Glomerular visceral epithelial cell (primary cell): ENCODE data around the gene TLX2.
A peak's percentile ranks its signal among the peaks of the same experiment; 100 is the strongest.
"Not testable (repeated sequence)": the region's sequence is repeated elsewhere in the genome, so short reads cannot be mapped to it uniquely, and the experiment has no call there.

ENCODE experiments used
- DNase-seq: peaks from one replicate; pipeline ENCODE4 v3.0.0-alpha.2; 2016; ENCODE audit errors: extremely low spot score

TLX2 gene

DNA sequence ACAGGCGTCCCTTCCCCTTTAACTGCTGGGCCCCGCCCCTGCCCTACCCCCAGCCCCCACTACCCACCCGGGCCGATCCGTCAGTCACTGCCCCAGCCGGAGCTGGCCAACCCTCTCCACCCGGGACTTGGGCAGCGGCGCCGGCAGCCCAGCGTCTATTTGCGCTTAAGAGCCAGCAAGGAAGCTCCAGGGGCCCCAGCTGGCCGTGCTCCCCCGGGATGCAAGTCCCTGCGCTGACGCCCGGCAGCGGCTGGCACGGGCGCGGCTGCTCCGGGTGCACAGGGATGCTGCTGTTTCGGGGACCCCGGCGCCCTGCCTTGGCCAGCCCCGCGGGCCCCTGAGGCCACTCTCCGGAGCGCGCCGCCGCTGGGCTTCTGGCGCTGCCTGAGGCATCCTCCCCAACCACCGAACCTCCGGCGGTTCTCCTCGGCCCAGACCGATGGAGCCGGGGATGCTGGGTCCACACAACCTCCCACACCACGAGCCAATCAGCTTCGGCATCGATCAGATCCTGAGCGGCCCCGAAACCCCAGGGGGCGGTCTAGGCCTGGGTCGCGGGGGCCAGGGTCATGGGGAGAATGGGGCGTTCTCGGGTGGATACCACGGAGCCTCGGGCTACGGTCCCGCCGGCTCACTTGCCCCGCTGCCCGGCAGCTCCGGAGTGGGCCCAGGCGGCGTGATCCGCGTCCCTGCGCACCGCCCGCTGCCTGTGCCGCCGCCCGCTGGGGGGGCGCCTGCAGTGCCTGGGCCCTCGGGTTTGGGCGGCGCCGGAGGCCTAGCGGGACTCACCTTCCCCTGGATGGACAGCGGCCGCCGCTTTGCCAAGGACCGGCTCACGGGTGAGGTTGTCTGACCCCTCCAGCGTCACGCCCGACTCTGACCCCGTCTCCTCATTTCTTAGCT is at the start of gene TLX2:
TSS of gene TLX2 (plus strand) at position 83 of the 903 bp plus-strand sequence. CDS start at position 440, 357 bp downstream.
- peak; percentile 14 for DNase-seq

DNA sequence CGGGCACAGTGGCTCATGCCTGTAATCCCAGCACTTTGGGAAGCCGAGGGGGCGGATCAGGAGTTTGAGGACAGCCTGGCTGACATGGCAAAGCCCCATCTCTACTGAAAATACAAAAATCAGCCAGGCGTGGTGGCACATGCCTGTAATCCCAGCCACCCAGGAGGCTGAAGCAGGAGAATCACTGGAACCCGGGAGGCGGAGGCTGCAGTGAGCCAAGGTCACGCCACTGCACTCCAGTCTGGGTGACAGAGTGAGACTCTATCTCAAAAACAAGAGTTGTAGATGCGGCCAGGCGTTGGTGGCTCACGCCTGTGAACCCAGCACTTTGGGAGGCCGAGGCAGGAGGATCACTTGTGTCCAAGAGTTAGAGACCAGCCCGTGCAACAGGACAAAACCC is 43.5 kb upstream of the TLX2 start:
- DNase-seq: not testable (repeated sequence)

DNA sequence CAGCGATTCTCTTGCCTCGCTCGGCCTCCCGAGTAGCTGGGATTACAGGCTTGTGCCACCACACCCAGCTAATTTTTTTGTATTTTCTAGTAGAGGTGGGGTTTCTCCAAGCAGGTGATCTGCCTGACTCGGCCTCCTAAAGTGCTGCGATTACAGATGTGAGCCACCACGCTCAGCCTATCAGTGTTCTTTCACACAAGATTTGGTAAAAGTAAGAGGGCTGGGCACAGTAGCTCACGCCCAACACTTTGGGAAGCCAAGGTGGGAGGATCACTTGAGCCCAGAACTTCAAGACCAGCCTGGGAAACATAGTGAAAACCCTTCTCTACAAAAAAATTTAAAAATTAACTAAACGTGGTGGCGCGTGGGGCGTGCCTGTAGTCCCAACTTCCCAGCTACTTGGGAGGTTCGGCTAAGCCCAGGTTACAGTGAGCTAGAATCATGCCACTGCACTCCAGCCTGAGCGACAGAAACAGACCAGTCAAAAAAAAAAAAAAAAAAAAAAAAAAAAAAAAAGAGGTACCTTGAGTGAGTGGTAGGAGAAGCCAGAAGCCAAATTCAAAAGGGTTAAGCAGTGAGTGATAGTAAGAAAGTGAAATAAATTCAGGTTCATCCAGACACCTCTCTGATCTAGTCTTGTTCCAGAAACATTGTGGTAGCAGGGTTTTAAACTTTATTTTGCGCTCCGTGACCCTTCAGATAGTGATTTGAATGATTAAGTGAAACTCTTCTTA is 42.8 kb upstream of the TLX2 start:
- no peak for DNase-seq

DNA sequence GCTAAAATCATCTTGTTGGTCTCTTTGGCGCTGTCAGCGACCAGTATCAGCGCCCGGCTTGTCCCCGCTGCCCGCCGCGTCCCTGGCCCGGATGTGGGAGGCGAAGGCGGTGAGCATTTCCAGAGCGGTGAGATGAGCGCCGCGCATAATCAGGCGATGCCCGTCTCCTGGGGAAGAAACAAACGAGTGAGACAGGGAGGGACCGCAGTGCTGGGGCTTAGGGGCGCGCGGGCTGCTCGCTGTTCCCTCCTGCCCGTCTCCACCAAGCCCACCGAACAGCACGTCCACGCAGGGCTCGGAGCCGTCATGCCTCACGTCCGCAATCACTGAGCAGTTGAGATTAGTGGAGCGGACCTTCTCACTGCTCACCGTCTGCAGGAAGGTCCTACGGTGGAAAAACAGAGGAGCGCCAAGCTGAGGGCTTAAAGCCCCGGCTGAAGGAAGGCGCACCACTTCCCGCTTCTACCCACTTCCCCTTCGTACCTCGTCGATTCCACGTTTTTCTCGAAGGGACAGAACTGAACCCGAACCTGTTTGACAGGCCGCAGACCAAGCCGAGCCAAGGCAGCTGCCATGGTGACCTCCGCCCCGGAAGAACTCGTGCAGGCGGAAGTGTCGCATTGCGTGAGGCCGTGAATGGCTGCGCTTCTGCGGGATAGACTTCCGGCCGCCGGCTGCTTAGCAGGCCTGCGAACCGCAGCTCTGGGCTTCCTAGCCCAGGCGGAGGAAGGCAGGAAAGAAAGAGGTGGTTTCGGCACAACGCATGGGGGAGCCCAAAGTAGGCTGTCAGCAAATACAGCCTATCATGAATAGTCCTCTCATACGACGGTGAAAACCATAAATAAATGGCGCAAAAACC is 41.9 kb upstream of the TLX2 start, which contains the start of gene MRPL53:
TSS of gene MRPL53 (minus strand) at position 595 of the 859 bp plus-strand sequence. CDS start at position 575, 20 bp downstream.
- peak; percentile 92 for DNase-seq

DNA sequence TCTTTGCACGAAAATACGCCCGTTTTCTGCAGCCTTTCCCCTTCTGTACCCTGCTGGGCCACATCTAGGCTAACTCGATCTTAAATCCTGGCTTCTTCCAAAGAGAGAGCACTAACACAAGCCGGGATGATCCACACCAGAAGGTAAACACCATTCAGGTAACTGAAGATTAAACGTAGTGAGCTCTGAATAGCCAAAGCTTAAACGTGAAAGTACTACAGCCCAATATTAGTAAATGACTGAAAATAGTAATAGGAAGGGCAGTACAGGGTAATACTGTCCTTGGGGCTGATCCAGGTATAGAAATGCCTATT is 41.3 kb upstream of the TLX2 start:
- no peak for DNase-seq

DNA sequence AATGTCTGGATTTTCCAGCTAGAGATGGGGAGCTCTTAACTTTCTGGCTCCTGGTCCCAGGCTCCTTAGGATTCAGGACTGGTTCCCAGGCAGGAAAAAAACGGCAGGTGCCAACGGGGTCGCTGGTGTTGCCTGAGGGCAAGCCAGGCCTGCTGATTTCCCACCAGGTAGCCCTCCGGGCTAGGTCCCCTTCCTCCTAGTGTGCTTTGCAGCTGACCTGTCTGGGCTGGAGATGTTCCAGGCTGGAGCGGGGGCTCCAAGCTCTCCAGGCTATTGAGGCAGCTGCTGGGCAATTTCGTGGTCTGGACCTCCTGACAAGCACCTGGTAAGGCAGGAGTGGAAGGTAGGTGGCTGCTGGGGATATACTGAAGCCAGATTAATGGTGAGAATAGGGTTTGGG is 39.8 kb upstream of the TLX2 start:
- no peak for DNase-seq

DNA sequence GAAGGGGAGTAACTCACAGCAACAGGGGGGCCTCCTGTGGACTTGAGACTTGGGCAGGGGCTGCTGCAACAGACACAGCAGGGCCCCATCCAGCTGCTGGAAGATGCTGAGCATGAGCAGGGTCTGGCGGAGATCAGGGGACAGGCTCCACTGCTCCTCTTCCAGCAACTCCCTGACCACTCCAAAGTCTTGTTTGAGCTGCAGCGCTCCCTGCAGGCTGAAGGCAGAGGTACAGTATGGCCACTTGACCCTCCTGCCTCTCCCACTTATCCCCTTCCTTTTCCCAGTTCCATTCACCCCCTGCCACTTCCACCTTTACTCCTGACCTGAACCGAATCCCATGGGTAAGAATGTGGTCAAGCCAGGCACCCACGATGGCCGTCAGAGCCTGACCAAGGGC is 39.4 kb upstream of the TLX2 start:
- DNase-seq: no peak

DNA sequence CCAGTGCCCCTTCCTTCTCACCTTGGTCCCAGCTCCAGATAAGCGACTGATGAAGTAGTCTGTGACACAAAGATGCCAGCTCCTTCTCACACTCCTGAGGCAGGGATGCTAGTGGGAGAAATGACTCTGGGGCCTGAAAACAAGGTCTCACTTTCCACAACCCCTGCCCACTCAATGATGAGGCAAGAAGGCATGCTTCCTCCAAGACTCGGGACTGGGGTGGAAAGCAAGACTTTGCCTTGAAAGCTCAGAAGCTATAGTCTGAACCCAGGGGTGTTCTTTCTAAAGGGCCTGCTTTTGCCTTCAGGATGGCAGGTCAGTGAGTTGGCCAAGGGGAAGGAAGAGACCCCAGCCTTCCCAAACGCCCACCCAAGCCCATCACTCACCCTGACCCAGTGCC is 32.8 kb upstream of the TLX2 start:
- DNase-seq: no peak

DNA sequence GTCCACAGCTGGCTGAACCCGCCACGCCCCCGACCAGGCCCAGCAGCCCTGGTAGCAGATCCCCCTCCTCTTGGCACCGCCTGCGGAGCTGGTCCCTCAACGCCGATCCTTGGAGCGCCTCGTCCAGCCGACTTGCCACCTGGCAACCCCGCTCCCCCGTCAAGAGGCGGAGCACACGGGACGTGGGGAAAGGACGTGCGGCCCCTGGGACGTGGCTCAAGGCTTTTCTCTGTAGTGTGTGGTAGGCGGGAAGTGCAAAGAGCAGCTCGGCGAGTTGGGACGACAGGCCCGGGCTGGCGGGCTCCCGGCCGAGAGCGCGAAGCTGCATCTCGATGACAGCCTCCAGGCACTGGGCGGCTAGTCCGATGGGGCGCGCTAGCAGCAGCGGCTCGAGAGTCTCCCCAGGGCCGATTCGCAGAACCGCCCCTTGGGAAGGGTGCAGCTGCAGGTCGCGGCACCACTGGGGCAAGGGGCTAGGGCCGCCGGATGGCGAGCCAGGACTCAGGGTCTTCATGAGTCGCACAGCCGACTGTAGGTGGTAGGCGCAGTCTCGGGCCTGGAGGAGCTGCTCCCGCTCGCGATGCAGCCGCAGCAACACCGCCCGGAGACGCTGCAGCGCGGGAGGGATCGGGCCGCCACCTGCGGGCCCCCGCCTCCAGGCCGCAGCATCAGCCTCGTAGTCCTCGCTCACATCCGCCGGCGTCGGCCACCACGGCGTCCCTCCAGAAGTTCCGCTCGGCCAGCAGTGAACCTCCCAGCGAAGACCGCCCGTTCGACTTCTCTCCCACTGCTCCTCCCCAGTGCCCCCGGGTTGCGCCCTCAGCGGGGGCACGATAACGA is 32.1 kb upstream of the TLX2 start:
- no peak for DNase-seq

DNA sequence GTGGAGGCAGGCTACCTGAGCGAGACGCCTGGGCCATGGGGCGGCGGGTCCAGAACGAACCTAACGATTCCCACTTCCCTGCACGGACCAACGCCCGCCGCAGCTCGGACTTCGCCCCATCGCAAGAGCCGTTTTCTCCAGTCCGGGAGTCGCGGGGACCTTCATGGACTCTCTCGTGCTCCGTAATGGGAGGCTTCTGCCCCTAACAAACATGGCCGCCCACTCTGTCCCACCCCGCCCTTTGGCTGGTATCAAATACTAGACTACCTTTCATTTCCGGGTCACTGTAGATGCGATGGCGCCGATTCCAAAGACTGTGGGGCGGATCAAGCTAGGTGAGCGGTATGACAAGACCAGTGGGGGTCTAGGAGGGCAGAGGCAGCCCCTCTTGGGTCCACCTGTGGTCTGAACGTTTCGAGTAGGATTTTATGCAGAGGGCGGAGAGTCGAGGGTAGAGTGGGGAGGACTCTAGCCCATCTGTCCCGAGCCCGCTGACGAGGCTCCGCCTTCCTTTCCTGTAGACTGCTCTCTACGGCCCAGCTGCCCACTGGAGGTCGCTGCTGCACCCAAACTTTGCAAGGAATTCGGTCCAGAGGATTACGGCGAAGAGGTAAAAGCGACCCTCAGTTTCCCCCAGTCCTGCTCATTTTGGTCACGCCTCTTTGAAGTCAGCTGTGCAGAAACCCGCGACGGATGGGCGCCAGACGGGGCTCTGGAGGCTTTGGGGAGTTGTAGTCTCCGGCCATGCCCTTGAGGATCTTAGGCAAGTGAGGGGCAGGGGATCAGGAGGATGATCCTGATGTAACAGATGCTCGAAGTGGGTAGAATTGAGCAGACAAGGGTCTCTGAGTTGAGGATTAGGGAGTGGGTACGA is 31.2 kb upstream of the TLX2 start, which contains the start of the genes CCDC142 and TTC31:
TSS of gene CCDC142 (minus strand) at position 198 of the 874 bp plus-strand sequence. CDS start at position 37, 161 bp downstream.
TSS of gene TTC31 (plus strand) at position 281 of the 874 bp plus-strand sequence. CDS start at position 296, 15 bp downstream.
- DNase-seq: peak; percentile 89

DNA sequence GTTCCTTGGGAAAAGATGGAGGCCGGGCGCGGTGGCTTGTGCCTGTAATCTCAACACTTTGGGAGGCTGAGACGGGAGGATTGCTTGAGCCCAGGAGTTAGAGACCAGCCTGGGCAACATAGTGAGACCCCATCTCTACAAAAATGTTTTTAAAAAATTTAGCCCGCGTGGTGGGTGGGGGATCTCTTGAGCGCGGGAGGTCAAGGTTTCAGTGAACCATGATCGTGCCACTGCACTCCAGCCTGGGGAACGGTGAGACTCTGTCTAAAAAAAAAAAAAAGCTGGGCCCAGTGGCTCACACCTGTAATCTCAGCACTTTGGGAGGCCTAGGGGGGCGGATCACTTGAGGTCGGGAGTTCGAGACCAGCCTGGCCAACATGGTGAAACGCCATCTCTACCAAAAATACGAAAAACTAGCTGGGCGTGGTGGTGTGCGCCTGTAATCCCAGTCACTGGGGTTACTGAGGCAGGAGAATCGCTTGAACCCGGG is 30.5 kb upstream of the TLX2 start:
- DNase-seq: not testable (repeated sequence)

DNA sequence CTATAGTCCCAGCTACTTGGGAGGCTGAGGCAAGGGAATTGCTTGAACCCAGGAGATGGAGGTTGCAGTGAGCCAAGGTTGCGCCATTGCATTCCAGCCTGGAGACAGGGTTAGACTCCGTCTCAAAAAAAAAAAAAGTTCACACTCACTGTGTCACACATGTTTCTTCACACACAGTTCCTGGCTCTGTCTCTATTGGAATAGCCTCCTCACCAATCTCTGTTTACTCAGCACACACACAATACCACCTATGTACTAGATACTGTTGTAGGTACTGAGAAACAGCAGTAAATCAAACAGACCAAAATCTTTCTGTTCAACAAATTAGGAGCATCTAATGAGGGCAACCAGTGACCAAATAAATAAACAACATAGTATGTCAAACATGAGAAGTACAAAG is 28.1 kb upstream of the TLX2 start:
- DNase-seq: no peak

DNA sequence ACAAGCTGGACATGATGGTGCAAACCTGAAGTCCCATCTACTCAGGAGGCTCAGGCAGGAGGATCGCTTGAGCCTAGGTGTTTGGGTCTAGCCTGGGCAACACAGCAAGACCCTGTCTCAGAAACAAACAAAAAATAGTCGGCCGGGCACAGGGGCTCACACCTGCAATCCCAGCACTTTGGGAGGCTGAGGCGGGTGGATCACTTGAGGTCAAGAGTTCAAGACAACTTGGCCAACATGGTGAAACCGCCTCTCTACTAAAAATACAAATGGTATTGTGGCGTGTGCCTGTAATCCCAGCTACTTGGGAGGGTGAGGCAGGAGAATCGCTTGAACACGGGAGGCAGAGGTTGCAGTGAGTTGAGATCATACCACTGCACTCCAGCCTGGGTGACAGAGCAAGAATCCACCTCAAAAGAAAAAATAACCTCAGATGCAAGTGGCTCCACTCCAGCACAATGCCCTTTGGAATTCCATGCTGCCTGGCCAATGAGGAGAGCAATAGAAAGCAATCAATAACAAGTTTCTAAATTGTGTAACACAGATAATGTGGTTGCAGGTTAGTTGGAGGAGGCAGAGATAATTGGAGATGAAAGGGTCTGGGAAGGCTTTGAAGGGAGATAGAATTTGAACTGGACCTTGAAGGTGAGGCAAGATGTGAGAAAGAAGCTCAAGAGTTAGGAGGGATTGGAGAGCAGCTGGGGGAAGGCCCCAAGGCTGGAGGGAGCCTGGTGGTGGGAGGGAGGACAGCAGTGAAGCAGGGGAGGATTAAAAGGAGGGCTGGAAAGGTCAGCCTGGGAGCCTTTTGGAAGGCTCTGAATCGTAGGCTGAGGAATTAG is 25.4 kb upstream of the TLX2 start:
- DNase-seq: no peak

DNA sequence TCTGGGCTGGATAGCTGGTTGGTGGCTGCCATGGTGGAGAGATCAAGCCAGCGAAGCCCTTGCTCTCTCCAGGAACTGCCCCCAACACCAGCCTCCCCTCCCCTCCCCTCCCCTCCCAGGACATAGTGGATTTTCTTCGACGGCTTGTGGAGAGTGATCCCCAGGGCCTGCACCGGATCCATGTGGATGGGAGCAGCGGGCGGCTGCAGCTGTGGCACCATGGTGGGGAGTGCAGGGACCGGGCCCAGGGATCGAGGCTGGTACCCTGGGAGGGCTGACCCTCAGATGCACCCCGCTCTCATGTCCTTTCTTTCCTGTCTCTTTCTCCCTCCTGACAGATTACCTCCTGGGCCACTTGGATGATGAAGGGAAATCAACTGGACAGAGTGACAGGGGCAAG is 24.3 kb upstream of the TLX2 start:
- DNase-seq: no peak

DNA sequence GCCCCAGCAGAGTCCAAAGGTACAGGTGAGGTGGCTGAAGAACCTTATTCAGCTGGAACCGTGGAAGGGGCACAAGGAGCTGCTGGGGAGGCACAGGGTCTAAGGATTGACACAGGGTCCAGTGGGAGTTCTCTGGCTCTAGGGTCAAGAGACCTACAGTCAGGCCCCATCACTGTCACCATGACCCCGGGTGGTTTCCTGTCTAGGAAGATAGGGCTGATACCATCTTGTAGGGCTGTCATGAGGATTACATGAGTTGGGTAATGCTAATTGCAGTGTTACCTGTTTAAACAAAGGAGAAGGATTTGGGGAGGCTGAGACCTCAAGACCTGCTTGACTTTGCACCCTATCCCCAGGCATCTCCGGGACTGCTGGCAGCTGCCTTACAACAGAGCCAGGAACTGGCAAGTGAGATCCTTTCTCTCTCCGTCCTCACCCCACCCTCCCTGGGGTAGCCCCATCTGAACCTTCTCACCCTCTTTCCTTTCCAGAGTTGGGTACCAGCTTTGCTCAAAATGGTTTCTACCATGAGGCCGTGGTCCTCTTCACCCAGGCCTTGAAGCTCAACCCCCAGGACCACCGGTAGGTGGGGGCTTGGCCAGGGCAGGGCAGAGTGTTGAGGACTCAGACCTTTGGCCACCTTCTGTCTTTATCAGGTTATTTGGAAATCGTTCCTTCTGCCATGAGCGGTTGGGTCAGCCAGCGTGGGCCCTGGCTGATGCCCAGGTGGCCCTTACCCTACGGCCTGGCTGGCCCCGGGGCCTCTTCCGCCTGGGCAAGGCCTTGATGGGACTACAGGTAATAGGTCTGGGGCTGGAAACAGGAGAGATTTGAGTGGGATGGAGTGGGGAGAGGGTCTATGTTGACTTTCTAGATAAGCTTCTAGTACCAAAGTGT is 22.4 kb upstream of the TLX2 start:
- DNase-seq: no peak

DNA sequence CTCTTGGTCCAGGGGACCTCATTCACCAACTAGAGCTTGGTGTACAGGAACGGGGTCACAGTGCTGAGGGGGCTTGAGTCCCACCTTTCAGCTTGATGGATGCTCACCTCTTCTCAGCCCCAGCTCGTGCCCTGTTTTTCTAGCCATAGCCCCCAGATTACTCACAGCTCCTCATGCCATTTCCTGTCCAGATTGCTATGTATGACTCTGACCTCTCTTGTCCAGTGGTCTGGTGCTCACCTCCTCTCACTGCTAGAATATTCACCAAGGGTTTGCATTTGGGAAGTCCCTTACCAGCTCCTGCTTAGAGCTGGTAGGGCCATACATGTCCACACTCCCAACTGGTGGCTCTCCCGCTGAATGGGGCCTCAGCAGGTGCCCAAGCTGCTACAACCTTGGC is 20.7 kb upstream of the TLX2 start:
- no peak for DNase-seq

DNA sequence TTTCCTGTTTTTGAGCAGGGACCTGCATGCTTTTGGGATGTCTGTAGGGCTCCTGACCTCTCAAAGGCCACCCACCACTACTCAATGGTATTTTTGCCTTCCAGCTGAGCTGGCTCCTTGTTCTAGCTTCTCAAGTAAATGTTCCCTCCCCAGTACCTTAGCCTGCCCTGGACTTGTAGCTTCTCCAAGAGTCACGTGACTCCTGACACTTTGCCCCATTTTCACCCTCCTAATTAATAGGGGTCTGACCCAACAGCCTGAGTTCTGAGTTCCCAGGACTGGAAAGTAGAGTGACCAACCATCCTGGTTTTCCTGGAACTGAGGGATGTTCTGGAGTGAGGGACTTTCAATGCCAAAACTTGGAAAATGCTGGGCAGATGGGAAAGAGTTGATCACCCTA is 18.8 kb upstream of the TLX2 start:
- no peak for DNase-seq
